GM19025 (cell line): Measurements from ENCODE around the gene SRGAP2C.
"Not testable (repeated sequence)": the region's sequence is repeated elsewhere in the genome, so short reads cannot be mapped to it uniquely, and the experiment has no call there.

Source experiments
- ATAC-seq: cut with Tn5 transposase; IDR thresholded peaks from one replicate; pipeline ENCODE4 v1.9.1; 2021; ENCODE audit warnings: mild to moderate bottlenecking, low read depth, moderate library complexity; ENCODE audit not compliant: unreplicated experiment

SRGAP2C gene

GRCh38 chr1:121321660-121322059, 136.9 kb downstream of the SRGAP2C start:
- ATAC-seq: not testable (repeated sequence)

DNA sequence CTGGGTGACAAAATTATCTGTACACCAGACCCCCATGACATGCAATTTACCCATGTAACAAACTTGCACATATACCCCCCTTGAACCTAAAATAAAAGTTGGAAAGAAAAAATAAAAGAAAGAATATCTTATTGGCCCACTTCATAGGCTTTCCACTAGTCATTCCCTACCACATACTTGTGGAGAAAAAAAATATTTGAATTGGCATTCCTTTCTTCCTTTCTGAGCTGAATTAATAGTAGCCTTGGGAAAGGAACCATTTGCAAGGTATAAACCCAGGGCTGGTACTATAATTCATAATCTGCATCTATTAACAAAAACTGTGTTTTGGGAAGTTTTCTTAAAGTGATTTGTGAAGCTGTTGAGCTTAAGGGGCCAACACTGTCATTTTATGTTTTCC, 140.0 kb downstream of the SRGAP2C start:
- not testable (repeated sequence) for ATAC-seq

DNA sequence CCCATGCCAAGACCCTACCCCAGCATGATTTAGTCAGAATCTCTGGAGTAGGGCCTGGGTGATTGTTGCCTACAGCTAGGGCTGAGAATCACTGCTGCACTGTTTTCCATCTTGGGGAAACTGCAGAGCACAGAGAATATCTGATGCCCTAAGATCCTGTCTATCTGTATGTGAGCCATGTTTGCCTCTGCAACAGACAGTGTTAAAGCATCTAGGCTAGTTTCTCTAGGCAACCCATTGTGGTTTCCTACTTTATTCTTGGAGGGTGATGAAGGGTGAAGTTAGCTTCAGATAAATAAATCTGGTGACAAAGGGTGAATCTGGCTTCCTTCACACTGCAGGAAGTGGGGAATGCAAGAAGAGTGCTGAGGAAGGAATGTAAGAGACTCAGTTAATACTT, 147.4 kb downstream of the SRGAP2C start:
- ATAC-seq: not testable (repeated sequence)

DNA sequence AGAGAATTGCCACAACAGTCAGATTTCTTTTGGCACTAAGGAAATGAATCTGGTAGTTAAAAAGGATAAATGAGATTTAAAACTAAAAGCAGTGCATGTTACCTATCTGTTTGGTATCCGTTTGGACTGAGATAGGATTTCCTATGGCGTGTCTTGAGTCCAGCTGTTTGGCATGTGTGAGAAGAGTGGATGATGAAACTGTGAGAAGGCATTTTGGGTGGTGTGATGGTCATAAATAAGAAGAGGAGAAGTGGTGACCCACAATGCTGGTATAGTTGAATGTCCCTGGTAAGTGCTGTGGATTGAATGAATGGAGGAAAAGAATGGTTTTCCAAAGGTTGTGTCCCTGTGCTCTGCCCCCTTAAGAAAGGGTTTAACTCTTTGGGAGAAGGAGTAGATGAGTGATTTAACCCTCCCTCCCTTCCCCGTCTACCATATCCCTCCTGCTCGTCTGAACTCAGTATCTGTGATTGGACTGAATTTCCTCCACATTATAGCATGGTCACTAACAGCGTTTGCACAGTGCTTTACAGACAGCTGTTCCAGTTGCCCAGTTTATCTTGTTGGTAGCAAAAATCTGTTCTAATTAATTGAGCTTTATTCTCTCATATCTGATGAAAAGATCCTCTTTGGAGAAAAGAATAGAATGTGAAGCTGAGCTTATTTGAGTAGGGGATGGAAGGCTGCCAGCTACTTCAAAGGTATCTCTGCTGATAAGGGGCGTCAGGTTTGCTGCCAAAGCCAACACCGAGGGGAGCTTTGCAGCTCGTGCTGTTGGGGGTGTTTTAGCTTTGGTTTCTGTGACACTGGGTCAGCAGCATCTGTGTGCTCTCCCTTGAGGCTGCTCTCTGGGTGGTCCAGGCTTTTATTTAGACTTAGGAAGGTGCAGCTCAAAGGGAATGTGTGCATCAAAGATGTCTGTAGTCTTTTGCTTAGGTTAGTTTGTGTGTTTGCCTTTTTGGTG, 148.1 kb downstream of the SRGAP2C start:
- ATAC-seq: not testable (repeated sequence)

DNA sequence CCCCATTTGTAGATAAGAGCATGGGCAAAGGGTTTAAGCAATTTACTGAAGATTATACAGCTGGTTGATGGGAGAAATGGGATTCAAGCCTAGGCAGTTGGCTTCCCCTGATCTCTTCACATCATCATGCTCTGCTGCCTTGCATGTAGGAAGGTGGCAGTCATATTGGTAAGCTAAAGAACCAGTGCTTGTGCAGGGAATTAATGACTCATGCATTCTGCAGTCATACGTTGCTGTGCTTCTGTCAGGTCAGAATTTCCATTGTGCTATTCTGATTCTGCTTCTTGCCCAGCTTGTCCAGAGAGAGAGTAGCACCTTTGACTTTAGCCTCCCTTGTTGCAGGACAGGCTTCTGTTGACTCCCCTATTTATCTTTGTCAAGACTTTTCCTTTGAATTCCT, 153.2 kb downstream of the SRGAP2C start:
- peak; percentile 52 for ATAC-seq

DNA sequence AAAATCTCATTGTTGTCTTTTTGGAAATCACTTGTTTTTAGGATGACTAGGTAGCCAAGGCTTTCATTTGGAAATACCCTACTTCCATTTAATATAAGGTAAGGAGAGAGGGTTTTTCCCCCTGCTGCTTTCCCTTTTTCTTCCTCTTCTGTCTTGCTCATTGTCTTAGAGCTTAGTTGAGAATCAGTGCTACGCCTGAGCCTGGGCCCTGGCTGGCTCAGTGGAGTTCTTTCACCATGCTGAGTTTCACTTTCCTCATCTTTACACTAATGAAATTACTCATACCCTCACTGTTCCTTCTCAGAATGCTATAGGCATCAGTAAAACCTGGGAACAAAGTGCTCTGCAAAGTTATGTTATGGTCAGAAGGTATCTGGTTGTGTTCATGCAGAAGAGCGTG, 154.8 kb downstream of the SRGAP2C start:
- ATAC-seq: not testable (repeated sequence)

DNA sequence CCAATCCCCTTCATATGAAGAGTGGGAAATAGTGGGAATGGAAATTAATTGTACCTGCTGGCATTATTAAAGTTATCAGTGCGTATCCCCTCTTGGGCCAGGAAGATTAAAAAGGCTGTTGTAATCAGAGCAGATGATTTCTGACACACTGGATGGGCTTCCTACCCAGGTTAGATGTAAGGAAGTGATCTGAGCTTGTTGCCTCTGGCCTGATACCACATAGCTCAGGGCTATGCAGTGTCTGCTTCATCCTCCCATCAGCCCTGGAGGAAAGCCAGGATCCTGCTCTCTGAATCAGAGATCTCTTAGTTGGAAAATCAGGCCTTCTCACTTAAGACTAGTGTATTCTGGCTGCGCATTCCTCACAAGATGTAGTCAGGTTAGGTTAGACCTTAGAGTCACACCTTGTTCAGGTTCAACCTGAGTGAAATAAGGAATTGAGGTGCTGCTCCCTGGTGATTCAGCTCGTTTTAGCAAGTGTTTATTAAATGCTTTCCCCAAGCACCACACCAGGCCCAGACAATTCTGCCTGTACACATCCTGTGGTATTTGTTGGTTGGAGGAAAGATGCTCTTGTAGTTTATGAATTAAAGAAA, 158.6 kb downstream of the SRGAP2C start:
- ATAC-seq: not testable (repeated sequence)

- not testable (repeated sequence) for ATAC-seq
These were observed 159.6 kb downstream of the SRGAP2C start for GRCh38 chr1:121344355-121344754.

GRCh38 chr1:121346654-121347053, 161.9 kb downstream of the SRGAP2C start:
- not testable (repeated sequence) for ATAC-seq

DNA sequence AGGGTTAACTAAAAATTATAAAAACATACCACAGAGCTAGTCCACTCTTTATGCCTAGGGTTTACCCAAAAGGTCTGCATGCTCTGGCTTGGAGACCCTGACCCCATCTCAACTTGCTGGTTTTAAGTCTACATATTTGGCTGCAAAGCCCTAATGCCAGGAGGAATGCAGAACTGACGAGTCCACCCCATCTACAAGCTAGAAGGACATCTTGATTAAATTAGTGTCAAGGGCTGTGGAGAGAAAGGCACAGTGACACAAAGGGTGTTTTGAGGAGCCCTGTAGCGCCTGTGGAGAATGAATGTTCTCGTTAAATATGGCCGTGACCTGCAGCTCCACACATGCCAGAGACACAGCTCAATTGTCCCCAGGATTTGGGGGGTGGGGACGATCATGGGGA, 162.7 kb downstream of the SRGAP2C start:
- not testable (repeated sequence) for ATAC-seq

DNA sequence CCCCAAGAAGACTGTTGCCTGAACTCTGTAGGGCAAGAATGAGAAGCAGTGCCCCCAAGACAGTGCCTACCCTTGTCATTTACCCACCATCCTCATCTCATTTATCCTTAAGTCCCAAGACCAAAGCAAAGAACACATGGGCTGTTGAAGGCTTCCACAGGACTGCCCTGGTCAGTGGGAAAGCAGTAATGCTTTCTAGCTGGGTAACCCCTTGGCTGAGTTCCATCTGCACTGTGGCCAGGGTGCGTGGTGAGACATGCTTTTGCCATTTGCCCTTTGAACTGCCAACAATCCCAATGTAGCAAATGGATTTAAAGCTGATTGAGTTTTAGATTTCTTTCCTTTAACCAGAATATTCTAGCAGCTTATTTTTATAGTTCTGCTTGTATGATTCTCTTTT, 163.3 kb downstream of the SRGAP2C start:
- not testable (repeated sequence) for ATAC-seq

DNA sequence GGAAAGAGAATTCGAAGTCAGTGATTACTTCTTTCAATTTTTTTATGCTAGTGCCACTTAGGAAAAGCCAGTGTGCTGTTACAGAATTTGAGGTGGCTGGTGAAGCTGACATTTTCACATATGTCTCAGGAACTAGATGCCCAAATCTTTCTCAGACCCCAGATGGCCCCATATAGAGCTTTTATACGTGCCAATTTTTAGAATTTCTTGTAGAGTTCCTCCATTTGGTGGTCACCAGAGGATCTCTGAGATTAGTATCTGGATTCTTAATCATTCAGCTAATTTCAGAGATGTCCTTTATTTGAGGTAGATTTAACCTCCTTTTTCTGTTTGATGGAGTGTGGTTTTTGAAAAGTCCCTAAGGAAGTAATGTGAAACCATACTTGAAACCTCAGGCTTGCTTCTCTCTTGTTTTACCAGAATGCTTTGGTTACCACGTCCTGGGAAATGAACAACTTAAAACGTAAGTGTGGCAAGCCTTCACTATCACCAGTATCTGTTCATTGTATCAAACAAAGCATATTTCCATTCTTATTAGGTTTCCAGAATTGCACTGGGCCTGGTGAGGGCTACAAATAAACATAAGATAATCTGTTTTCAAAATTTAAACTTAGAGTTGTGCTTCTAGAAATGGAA, 164.7 kb downstream of the SRGAP2C start:
- not testable (repeated sequence) for ATAC-seq

DNA sequence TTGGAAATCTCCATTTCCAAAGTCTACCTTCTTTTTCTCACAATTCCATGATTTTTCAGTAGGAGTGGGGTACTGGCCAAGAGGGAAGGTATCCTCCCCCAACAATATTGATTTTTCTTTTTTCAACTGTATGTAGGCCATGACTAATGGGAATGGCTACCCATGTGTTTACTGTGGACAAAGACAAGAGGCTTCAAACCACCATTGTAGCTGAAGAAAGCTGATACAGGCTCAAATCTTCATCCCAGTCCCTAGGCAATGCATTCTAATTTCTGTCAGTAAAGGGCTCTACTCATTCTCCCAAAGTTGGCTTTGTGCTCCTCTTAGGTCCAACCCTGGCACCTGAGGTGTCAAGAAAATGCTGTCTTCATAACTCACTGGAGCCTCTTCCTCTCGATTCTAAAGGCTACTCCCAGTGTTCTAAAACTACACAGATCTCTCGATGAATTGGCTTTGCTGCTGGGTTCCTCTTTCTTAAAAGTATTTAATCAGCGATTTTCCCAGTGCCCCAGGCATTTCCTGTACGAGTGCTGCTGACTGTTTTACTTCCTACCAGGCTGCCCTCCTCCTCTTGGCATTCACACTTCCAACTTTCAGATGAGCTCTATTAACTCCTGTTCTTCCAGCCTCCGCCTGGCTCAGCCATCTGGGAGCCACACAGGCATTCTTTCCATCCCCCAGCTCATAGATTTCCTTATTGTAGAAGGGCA, 171.1 kb downstream of the SRGAP2C start:
- not testable (repeated sequence) for ATAC-seq

DNA sequence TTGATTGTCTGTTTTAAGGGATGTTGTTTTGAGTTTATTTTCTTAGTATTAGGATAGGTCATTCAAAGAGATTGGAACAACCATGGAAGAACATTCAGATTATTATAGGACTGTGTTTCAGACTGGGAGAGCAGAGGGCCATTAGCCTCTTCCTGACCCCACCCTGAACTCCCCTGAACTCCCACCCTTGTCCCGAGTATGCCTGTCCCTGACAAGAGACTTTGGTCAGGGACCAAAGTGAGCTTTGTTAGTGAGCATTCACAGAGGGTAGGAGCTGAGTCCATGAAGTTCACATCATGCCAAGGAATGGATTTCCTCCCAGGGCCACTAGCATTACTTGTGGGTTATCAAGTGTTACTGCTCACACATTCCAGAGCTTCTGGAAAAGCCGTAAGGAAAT, 172.0 kb downstream of the SRGAP2C start:
- not testable (repeated sequence) for ATAC-seq

GRCh38 chr1:121360531-121360930, 175.8 kb downstream of the SRGAP2C start:
- ATAC-seq: not testable (repeated sequence)

DNA sequence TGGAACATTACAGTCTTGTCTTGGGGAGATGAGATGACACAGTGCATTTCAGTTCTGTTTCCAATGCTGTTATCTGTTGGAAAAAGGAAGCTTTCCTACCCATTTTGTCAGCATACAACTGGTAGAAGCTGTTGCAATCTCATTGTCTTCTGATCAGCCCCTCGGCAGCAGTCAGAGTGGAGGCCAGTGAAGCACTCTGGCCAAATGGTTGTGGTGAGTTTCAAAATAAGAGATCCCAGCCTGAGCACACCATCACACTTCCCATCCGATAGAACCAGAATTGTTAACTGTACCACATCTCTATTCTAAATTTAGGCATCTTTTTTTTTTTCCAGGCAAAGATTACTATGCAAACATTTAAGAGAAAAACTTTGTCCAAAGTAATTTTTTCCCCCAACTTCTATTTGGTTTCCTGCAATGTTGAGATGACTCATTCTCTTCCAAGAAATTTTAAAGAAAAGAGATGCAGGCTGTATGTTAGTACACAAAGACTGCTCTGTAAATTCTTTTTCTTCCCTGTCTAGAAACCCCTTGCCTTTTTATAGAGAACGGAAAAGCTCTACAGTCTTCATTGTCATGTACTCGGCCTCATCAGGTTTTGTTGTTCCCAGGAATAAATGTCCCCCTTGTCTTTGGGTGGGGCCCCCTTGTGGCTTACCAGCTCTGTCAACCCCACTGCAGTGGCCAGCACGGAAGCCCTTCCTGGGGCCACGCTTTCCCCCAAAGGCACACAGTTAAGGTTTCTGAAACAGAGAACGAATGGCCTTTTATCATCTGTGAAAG, 176.9 kb downstream of the SRGAP2C start:
- not testable (repeated sequence) for ATAC-seq

DNA sequence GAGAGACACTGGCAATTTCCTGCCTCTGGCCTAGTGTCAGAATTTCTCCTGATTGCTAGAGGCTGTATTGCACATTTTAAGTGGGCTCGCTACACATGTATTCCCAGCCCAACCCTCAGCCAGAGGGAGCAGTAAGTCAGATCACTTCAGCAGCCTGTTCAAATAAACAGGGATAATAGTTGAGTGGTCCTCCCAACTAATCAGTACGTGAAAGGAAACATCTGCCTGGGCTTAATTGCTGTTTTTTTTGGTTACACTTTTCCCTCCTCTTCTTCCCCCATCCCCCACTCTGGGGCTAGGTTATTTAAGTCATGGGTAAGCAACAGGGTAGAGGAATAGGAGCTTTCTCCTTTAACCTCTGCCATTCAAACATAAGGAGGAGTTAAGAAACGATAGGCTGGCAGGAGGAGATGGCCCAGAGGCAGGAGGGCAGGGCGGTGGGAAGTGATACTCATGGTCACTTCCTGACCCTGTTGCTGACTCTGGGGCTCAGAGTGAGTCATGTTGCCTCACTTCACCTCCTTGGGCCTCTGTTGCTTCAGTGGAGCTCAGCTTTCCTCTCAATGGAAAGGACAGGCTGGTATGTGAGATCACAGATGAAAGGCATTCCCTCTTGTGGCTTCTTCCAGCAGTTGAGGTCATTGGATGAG, 177.6 kb downstream of the SRGAP2C start:
- not testable (repeated sequence) for ATAC-seq

GRCh38 chr1:121365316-121365715, 180.5 kb downstream of the SRGAP2C start:
- not testable (repeated sequence) for ATAC-seq

DNA sequence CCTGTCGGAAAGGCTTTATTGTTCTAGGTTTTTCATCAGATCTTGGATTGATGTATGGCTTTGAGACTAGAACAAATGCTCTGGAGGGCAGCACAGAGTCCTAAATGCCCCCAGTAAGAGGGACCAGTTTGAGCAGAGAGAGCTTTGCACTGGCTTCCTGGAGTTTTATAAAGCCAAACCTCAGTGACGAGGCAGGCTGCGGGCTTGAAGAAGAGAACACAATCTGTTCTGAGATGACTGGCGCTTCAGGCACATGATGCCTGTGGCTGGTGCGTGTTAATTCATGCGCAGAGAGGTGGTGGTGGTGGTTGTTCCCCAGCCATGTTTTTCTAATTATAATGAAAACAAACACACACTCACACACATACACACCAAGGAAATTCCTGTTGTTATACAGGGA, 180.9 kb downstream of the SRGAP2C start:
- not testable (repeated sequence) for ATAC-seq
